B cell (primary cell): Measurements from ENCODE around the gene TXK. TPM values are rescaled to one million over a fixed set of nuclear protein-coding genes. Genes with fewer than 3 reads are reported as not detected.

ENCODE experiments used
- ATAC-seq: fragments of 200-7000 bp; cut with Tn5 transposase; one replicate; pipeline ENCODE4 v1.10.0; 2021; ENCODE audit warnings: low read depth, mild to moderate bottlenecking, moderate number of reproducible peaks, moderate library complexity
- CTCF ChIA-PET: fragments of 350-600 bp; sonication (Branson Sonifier 250); formaldehyde crosslinking; loops from one replicate; lab custom pipeline; 2021; ENCODE audit warnings: antibody characterized with exemption, inconsistent platforms; lab: Charles Lee
- POLR2A ChIA-PET: fragments of 350-600 bp; sonication (Branson Sonifier 250); formaldehyde crosslinking; loops from one replicate; lab custom pipeline; 2021; ENCODE audit warnings: antibody characterized with exemption; lab: Charles Lee
- DNase-seq: peaks from one replicate; pipeline ENCODE4 v3.0.0; 2013
- H2AFZ ChIP-seq: 2 replicates; pipeline ENCODE4 v1.6.1; 2012; ENCODE audit warnings: mild to moderate bottlenecking, low read depth, low read length; ENCODE audit not compliant: insufficient read depth, poor library complexity, severe bottlenecking
- H3K27ac ChIP-seq, 2 donors: 1 replicate in 1 of 2; 2 replicates in 1 of 2; pipeline ENCODE4 v1.5.1; 2012 to 2013; ENCODE audit warnings: low read length in 2 of 2, mild to moderate bottlenecking in 2 of 2, moderate library complexity in 1 of 2
- H3K27me3 ChIP-seq, 4 experiments: fragments of 200-600 bp in 1 of 4; sonication (generic) in 1 of 4; replicated peaks in 1 of 4; 1 replicate in 2 of 4; 2 replicates in 2 of 4; pipeline versions ENCODE4 v1.6.1 to v1.7.0; 2013 to 2016; ENCODE audit warnings: low read length in 3 of 4, mild to moderate bottlenecking in 2 of 4, mixed read lengths in 1 of 4, moderate library complexity in 1 of 4; ENCODE audit not compliant: insufficient read depth in 4 of 4, control insufficient read depth in 3 of 4; ENCODE audit errors: control extremely low read depth in 1 of 4
- H3K36me3 ChIP-seq, 2 experiments: replicated peaks in 1 of 2; 1 replicate in 1 of 2; 2 replicates in 1 of 2; pipeline versions ENCODE4 v1.6.1 to v1.7.1; 2013; ENCODE audit warnings: low read length in 1 of 2; ENCODE audit not compliant: insufficient read depth in 2 of 2, control insufficient read depth in 1 of 2; ENCODE audit errors: control extremely low read depth in 1 of 2, extremely low read depth in 1 of 2
- H3K4me1 ChIP-seq, 2 donors: fragments of 200-600 bp in 1 of 2; sonication (generic) in 1 of 2; 1 replicate in 1 of 2; 2 replicates in 1 of 2; pipeline versions ENCODE4 v1.5.1 to v1.6.1; 2013 to 2017; ENCODE audit warnings: low read length in 2 of 2; ENCODE audit not compliant: control insufficient read depth in 2 of 2, insufficient read depth in 2 of 2
- H3K4me2 ChIP-seq: replicated peaks from 2 replicates; pipeline ENCODE3; 2012; ENCODE audit warnings: mild to moderate bottlenecking, low read depth, low read length; ENCODE audit not compliant: poor library complexity, severe bottlenecking
- H3K4me3 ChIP-seq, 5 experiments: fragments of 200-600 bp in 1 of 5; sonication (generic) in 1 of 5; 1 replicate in 3 of 5; 2 replicates in 2 of 5; pipeline versions ENCODE4 v1.5.1 to v1.7.0; 2011 to 2016; ENCODE audit warnings: low read length in 4 of 5, mild to moderate bottlenecking in 4 of 5, low read depth in 2 of 5, control low read depth in 1 of 5, moderate library complexity in 1 of 5; ENCODE audit not compliant: insufficient read depth in 1 of 5; ENCODE audit errors: control extremely low read depth in 1 of 5, extremely low read depth in 1 of 5
- H3K79me2 ChIP-seq: fragments of 200-600 bp; sonication (generic); one replicate; pipeline ENCODE4 v1.6.0; 2016; ENCODE audit warnings: low read length; ENCODE audit not compliant: control insufficient read depth, insufficient read depth
- H3K9ac ChIP-seq: fragments of 200-600 bp; sonication (generic); 2 replicates; pipeline ENCODE4 v1.6.1; 2017; ENCODE audit warnings: mild to moderate bottlenecking, low read length, moderate library complexity
- H3K9me3 ChIP-seq, 3 donors: one replicate each; pipeline versions ENCODE4 v1.6.1 to v1.7.1; 2013; ENCODE audit warnings: low read length in 2 of 3; ENCODE audit not compliant: control insufficient read depth in 2 of 3, insufficient read depth in 1 of 3; ENCODE audit errors: control extremely low read depth in 1 of 3
- H4K20me1 ChIP-seq: 2 replicates; pipeline ENCODE4 v1.6.0; 2012; ENCODE audit warnings: mild to moderate bottlenecking, low read length; ENCODE audit not compliant: insufficient read depth, control insufficient read depth, poor library complexity, severe bottlenecking
- H3K27ac Mint-ChIP-seq: one replicate; pipeline ENCODE4 v1.8.0; 2021; ENCODE audit warnings: mixed read lengths
- H3K27me3 Mint-ChIP-seq: one replicate; pipeline ENCODE4 v1.8.0; 2021; ENCODE audit warnings: mixed read lengths
- H3K4me1 Mint-ChIP-seq: one replicate; pipeline ENCODE4 v1.8.0; 2021; ENCODE audit warnings: mixed read lengths
- H3K4me3 Mint-ChIP-seq: one replicate; pipeline ENCODE4 v1.8.0; 2021; ENCODE audit warnings: mixed read lengths
- H3K9me3 Mint-ChIP-seq: one replicate; pipeline ENCODE4 v1.8.0; 2022; ENCODE audit warnings: mixed read lengths; ENCODE audit not compliant: insufficient read depth
- CTCF ChIP-seq: fragments of 200-600 bp; IDR thresholded peaks from one replicate; pipeline ENCODE4 v1.8.0; 2022; ENCODE audit warnings: antibody characterized with exemption, mild to moderate bottlenecking
- EZH2 ChIP-seq: IDR thresholded peaks from 2 replicates; pipeline ENCODE4 v1.6.1; 2012; ENCODE audit warnings: borderline replicate concordance, low read depth, mild to moderate bottlenecking, moderate library complexity, low read length; ENCODE audit not compliant: insufficient read depth, poor library complexity, severe bottlenecking
- whole genome bisulfite sequencing: methylation state at CpG from one replicate; pipeline ENCODE4 v1.1.5; 2013; ENCODE audit warnings: missing lambda C conversion rate; ENCODE audit not compliant: insufficient coverage; 5-methylcytosine and 5-hydroxymethylcytosine counted together
- intact Hi-C: fragments of 100-400 bp; cut with micrococcal nuclease; formaldehyde crosslinking; loops from one replicate; pipeline ENCODE4 v1.10.0; 2022
- polyA plus RNA-seq: library from polyadenylated mRNA; depleted of rRNA; stranded (reverse); fragments of >200 nt; gene quantifications from 2 replicates; pipeline ENCODE4 v1.2.3, GENCODE V29; 2012
- total RNA-seq, 2 donors: library from RNA; stranded (reverse); fragments of 120-200 nt in 1 of 2; gene quantifications; 1 replicate in 1 of 2; 2 replicates in 1 of 2; pipeline versions ENCODE4 v1.2.3 to v1.2.4, GENCODE V29; 2013 to 2022

The TXK gene
- total and polyA plus RNA-seq, 2 donors (not counting 1 experiment from before 2014, with no cell fraction given) = 0.79 to 1.1 TPM

GRCh38 chr4:48049483-48049882 is 84.6 kb downstream of the TXK start:
- no peak overlapping the region for H3K27ac ChIP-seq
- Mint-ChIP-seq H3K4me3 (no peak overlapping the region), H3K4me1 (peaks cover 41% of the 10 kb centered on the region), H3K9me3 (no peaks in the 10 kb centered on the region), H3K27me3 (peaks cover 38% of the 10 kb centered on the region), H3K27ac (no peak overlapping the region)
- no peak overlapping the region for H3K4me2 ChIP-seq
- 81% methylated on average over 7 of the region's 8 CpGs for WGBS
- H3K4me1 ChIP-seq = peaks cover 38 to 41% of the 10 kb centered on the region in 2 donors
- H3K36me3 ChIP-seq = no peaks in the 10 kb centered on the region
- ATAC-seq (no peak), DNase-seq (no peak)
- H3K9me3 ChIP-seq = peaks cover 0 to 4% (median 0%) of the 10 kb centered on the region in 3 donors
- peaks cover 0 to 41% (median 18%) of the 10 kb centered on the region in 4 experiments for H3K27me3 ChIP-seq
- H3K9ac ChIP-seq = no peak overlapping the region
- no peak overlapping the region for H2AFZ ChIP-seq
- H3K4me3 ChIP-seq = no peak overlapping the region
- ChIA-PET POLR2A (no interaction called here), CTCF (interaction anchor here (6.4 to 7.4 kb wide), 2 partner anchors 14 to 36 kb away, joined by 66 to 86 read pairs; no protein-coding TSS in a partner anchor)
- intact Hi-C loops = loop anchor here (5.0 to 10.0 kb wide), 4 partner anchors 37 to 293 kb away; partner anchors contain the start of genes NFXL1 and SLAIN2
- H4K20me1 ChIP-seq = peaks cover 7% of the 10 kb centered on the region
- no peaks in the 10 kb centered on the region for H3K79me2 ChIP-seq
- TF ChIP-seq CTCF = no peak
- TF ChIP-seq EZH2 = no peak

GRCh38 chr4:48047896-48048295 is 86.2 kb downstream of the TXK start:
- ATAC-seq = peak; percentile 43
- Histone ChIP-seq H3K9ac (no peak overlapping the region), H3K36me3 (no peaks in the 10 kb centered on the region), H4K20me1 (peaks cover 7% of the 10 kb centered on the region), H3K27ac (no peak overlapping the region), H3K79me2 (no peaks in the 10 kb centered on the region), H2AFZ (no peak overlapping the region), H3K4me1 (peaks cover 54 to 56% of the 10 kb centered on the region in 2 donors), H3K4me2 (peak overlapping the region; percentile 72), H3K4me3 (peak overlapping the region in 1 of 5 experiments; percentile 31), H3K27me3 (peaks cover 0 to 41% (median 19%) of the 10 kb centered on the region in 4 experiments), H3K9me3 (peaks cover 0 to 4% (median 0%) of the 10 kb centered on the region in 3 donors)
- peak; percentile 54 for DNase-seq
- ChIA-PET POLR2A (interaction anchor here (0.7 kb wide), 1 partner anchor 14 kb away, joined by 3 read pairs; no protein-coding TSS in a partner anchor), CTCF (interaction anchor here (0.6 to 7.4 kb wide), 5 partner anchors 12 to 242 kb away, joined by 3 to 86 read pairs (median 3); no protein-coding TSS in a partner anchor)
- TF ChIP-seq CTCF (no peak), EZH2 (no peak)
- Mint-ChIP-seq H3K9me3 (no peaks in the 10 kb centered on the region), H3K4me1 (peaks cover 54% of the 10 kb centered on the region), H3K27me3 (peaks cover 47% of the 10 kb centered on the region), H3K4me3 (peak overlapping the region; percentile 62), H3K27ac (peak overlapping the region; percentile 13)
- WGBS = no CpG with 5 or more reads among the region's 1 CpG
- intact Hi-C loops = loop anchor here (1.0 to 10.0 kb wide), 6 partner anchors 11 to 294 kb away; partner anchors contain the start of genes NFXL1, SLAIN2 and TEC
